Central memory CD4-positive, alpha-beta T cell (primary cell): Measurements from ENCODE around the gene NXNL2.

ENCODE experiments used
- DNase-seq: peaks from one replicate; pipeline ENCODE4 v3.0.0; 2022
- total RNA-seq, 3 experiments: gene quantifications; one replicate each; lab custom pipeline; 2026; lab: John Stamatoyannopoulos, UW

The NXNL2 gene
- 0 reads per million in 3 experiments for total RNA-seq

DNA sequence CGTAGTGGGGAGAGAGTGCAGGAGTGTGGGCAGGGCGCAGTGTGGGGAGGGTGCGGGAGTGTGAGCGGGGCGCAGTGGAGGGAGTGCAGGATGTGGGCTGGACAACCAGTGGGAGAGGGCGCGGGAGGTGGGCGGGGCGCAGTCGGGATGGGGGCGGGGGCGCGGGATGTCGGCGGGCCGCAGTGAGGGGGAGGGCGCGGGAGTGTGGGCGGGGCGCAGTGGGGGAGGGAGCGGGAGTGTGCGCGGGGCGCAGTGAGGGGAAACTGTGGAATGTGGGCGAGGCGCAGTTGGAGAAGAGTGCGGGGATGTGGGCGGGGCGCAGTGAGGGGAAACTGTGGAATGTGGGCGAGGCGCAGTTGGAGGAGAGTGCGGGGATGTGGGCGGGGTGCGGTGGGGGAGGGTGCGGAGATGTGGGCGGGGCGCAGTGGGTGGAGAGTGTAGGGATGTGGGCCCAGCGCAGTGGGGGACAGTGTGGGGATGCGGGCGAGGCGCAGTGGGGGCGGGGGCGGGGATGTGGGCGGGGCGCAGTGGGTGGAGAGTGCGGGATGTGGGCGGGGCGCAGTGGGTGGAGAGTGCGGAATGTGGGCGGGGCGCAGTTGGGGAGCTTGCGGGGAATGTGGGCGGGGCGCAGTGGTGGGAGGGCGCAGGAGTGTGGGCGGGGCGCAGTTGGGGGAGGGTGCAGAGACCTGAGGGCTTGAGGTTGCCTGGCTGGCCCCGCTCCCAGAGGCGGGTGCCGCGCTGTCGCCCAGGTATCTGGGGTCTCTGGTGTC, at the start of gene NXNL2:
NXNL2 (plus strand) TSS at position 723 of the 770 bp plus-strand sequence. CDS start 257 bp downstream, outside the sequence.
- peak; percentile 25 for DNase-seq

- no peak for DNase-seq
Measured at GRCh38 chr9:88488166-88488565, 46.8 kb upstream of the NXNL2 start.

- no peak for DNase-seq
Measured at GRCh38 chr9:88494983-88495721, 39.8 kb upstream of the NXNL2 start.

GRCh38 chr9:88497224-88497623, 37.8 kb upstream of the NXNL2 start:
- no peak for DNase-seq

DNA sequence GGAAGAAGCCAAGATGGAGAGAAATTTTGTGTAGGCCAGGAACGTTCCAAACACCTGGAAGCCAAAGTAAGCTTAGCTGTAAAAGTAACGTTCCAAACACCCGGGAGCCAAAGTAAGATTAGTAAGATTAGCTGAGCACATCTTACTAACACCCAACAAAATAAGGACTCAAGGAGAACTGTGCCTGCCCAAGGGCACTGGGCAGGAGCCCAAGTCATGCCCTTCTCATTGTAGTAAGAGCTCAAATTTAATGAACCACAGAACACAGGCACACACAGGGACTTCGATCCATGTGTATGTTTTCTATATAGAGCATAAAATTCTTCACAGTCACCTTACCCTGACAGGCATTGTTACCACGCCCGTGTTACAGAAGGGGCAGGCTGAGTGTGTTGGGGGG, 36.1 kb upstream of the NXNL2 start:
- no peak for DNase-seq

DNA sequence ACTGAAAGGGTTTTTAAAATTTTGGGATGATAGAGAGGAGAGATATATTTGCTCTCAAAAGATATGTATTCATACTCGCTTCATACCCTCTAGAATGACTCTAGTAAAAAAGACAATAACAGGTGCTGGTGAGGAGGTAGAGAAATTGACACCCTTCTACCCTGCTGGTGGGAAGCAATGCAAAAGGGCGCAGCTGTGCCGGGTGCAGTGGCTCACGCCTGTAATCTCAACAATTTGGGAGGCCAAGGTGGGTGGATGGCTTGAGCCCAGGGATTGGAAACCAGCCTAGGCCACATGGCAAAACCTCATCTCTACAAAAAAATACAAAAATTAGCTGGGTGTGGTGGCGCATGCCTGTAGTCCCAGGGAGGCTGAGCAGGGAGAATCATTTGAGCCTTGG, 33.9 kb upstream of the NXNL2 start:
- DNase-seq = no peak

DNA sequence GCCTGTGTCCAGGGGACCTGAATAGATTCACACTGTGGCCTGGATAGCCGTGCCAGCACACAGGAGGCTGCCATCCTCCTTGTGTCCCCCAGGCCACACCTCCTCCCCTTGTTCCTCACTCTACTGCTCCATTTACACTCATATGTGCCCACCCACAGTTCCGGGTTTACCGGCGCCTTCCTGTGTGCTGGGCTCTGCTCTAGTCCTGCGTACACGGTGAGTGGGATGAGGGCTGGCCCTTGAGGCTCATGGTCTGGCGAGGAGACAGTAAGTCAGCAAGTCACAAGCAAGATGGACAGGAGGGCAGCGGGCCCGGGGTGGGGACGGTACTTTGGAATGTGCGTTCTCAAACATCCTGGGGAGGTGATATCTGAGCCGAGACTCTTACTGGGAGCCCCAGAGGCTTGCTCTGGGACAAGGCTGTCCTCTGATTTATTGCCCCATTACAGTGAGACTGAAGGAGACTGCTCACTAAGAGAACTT, 32.4 kb upstream of the NXNL2 start:
- DNase-seq = no peak

DNA sequence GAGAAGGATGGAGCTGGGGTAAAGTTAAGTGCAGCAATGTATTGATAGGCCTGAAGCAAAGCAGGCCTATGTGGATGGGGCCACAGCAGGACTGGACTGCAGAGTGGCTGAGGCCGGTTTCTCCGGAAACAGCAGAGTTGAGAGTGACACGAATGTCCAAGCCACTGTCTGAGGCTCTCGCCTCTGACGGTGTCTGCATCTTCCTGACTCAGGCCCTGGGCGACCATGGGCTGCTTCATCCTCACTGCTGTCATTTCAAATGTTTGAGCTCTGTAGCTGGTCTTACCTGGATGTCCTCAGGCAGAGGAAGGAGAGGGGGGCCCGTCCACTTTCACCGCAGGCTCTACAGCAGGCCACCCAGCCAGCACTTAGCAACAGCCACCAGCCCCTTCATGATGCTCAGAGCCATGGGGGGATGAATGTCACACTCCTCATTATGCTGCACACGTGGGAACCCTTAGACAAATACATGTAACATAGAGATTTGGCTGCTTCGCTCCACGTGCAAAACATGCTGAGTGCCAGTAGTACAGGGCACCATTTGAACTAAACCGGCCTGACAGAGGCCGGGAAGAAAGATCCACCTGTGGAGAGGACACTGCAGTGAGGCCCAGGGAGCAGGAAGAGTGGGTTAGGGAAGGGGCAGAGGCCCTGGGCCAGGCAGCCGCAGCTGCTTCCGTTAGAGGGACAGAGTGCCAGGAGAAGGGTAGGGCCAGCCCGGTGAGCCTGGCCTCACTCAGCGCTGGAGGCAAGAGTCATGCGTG, 31.7 kb upstream of the NXNL2 start:
- no peak for DNase-seq

- no peak for DNase-seq
Measured at GRCh38 chr9:88503845-88504764, 30.9 kb upstream of the NXNL2 start.

DNA sequence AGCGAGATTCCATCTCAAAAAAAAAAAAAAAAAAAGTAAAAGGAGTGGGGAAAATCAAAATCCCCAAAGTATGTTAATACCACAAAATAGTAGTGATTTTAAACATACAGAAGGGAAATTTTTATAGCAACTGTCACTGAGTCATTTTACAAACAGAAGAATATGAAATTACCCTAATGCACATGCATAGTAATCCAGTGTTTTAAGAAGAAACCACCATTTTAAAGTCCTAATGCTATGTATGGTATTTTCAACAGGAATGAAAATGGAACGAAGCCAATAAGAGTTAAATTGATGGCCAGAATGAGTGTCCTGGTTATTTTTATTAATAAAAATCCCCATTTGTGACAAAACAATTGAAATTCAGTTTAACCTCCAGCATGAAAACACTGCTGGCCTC, 26.7 kb upstream of the NXNL2 start:
- no peak for DNase-seq

- DNase-seq = no peak
Measured at GRCh38 chr9:88511906-88512305, 23.1 kb upstream of the NXNL2 start.

DNA sequence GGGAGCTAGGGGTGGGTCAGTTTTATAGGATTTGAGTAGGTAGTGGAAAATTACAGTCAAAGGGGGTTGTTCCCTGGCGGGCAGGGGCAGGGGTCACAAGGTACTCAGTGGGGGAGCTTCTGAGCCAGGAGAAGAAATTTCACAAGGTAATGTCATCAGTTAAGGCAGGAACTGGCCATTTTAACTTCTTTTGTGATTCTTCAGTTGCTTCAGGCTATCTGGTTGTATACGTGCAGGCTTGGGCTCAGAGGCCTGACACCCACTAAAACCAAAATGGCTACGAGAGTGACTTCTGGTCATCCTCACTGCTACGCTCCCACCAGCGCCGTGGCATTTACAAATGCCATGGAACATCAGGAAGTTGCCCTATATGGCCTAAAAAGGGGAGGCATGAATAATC, 20.7 kb upstream of the NXNL2 start:
- no peak for DNase-seq

- DNase-seq = no peak
Measured at GRCh38 chr9:88521308-88521707, 13.7 kb upstream of the NXNL2 start.

GRCh38 chr9:88522360-88522759, 12.6 kb upstream of the NXNL2 start:
- DNase-seq = no peak

- DNase-seq = no peak
Measured at GRCh38 chr9:88523056-88523455, 11.9 kb upstream of the NXNL2 start.

GRCh38 chr9:88524911-88525310, 10.1 kb upstream of the NXNL2 start:
- no peak for DNase-seq

DNA sequence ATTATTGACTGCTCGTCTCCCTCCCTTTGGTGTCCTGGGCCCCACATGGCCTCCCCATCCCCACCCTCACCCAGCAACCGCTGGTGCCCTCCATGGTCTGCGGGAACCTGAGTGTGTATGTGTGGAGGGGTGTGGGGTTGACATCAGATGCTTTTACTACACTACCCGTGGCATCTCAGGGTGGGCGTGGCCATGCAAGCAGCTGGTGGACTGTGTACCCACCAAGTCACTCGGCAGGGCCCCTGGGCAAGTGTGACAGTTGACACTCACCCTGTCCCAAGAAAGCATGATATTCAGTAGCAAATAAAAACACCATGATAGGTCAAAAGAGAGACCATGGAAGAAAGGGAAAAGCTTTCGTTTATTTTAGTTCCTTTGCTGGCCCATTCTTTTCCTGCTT, 7.4 kb upstream of the NXNL2 start:
- no peak for DNase-seq

DNA sequence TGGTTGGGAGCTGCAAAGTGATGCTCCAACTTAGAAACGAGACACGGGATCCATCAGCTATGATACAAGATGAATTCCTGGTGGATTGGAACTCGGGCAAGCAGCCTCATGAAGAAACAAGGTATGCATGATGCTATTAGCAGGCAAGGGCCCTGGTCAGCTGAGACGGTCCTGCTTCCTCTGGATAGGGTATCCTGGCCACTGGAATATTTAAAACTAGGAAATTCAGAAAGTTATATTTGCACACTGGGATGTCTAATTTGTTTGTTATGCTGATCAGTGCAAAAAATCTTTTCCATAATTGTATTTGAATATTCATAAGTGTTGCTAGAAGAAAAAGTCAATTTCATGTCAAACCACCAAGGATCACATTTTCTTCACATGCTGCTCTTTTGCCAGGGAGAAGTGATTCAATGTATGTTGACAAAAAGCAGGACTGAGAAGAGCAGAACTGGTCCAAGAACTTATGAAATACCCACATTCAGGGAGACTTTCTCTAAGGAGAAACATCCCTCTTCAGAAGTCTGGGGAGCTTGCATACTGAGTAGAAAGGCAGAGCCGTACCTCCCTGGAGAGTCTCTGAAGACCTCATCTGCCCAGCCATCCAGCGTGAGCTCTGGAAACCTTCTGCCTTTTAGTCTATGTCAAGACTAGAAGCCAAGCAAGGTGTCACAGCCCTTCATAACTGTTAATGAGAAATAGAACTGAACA, 6.7 kb upstream of the NXNL2 start:
- no peak for DNase-seq

DNA sequence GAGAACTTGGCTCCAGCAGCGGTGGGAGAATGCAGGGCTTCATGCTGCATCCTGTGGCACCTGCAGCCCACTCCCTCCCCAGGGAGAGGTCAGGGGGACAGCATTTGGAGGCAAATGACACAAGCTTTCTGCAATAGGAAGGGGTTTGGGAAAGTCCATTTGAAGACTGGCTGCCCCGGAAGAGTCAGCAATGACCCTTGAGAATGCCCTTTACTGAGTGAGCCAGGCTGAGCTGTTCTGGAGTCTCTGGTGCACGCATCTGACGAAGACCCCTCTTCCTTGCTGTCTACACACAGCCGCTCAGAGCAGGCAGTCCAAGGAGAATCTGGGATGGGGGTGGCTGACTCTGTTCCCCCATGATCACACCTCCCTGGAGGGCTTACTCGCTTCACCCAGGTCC, 5.5 kb upstream of the NXNL2 start:
- DNase-seq = no peak

DNA sequence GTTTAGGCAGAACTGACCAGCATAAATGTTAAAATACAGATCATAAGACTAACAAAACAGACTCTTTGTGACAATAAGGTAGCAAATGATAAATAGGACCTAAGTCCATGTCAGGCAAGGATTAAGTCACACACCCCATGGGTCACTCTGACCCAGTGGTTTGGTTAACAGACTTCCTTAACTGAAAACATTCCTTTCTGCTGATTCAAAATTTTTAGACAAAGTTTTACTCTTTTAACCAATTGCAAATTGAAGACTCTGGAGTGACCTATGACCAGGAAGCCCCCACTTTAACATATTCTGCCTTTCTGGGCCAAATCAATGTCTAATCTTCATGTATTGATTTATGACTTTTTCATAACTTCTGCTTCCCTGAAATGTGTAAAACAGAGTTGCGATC, 4.9 kb upstream of the NXNL2 start:
- no peak for DNase-seq

GRCh38 chr9:88531920-88532698, 2.9 kb upstream of the NXNL2 start:
- DNase-seq = no peak
